GM21737 (cell line): ENCODE data around the gene APBB1IP.
"Not testable (repeated sequence)": the region's sequence is repeated elsewhere in the genome, so short reads cannot be mapped to it uniquely, and the experiment has no call there.

Source experiments
- ATAC-seq: cut with Tn5 transposase; IDR thresholded peaks from one replicate; pipeline ENCODE4 v1.9.1; 2021; ENCODE audit warnings: mild to moderate bottlenecking, moderate library complexity; ENCODE audit not compliant: unreplicated experiment

Gene APBB1IP

DNA sequence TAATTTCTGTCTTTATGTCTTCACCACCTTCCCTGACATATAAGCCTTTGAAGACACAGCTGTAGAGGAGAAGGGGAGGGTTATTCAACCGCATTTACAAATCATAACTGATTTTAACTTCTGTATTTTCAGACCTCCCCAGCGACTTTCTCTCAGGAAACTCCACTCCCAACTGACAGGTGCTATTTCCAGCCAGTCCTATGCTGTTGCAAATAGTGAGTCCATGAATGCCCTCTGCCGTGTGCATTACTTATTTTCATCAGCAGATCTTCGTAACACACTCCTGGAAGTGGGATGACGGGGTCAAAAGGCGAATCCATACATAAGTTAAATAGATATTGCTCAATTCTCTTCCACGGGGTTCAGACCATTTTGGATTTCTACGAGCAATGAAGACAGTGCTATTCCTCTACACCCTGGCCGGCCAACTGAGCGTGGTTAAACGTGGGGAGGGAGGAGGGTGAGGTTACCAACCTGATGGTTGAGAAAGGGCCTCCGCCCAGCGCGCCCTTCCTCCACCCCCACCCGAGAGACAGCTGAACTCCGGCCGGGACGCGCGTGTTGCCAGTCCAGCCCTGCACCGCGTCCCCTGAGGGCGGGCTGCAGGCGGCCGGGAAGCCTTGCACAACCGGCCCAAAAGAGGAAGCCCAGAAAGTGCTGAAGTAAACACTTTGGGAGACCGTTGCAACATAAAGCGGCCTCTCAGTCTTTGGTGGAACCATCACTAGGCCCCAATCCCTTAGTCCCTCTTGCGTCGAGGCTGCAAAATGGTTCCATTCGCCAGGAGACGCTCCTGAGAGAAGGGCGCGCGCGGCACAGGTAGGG is at the start of gene APBB1IP:
TSS of gene APBB1IP (plus strand) at position 705 of the 825 bp plus-strand sequence. CDS start 53,986 bp downstream, outside the sequence.
- peak; percentile 58 for ATAC-seq

DNA sequence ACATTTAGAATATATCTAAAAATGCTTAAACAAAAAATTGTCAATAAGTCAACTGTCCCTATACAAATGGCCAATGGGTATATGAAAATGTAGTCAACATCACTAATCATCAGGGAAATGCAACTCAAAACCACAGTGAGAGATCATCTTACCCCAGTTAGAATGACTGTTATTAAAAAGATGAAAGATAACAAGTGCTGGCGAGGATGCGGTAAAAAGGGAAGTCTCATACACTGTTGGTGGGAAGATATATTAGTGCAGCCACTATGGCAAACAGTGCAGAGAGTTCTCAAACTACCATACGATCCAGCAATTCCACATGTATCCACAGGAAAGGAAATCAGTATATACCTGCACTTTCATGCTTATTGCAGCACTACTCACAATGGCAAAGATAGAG is 48.6 kb upstream of the APBB1IP start:
- no peak for ATAC-seq

DNA sequence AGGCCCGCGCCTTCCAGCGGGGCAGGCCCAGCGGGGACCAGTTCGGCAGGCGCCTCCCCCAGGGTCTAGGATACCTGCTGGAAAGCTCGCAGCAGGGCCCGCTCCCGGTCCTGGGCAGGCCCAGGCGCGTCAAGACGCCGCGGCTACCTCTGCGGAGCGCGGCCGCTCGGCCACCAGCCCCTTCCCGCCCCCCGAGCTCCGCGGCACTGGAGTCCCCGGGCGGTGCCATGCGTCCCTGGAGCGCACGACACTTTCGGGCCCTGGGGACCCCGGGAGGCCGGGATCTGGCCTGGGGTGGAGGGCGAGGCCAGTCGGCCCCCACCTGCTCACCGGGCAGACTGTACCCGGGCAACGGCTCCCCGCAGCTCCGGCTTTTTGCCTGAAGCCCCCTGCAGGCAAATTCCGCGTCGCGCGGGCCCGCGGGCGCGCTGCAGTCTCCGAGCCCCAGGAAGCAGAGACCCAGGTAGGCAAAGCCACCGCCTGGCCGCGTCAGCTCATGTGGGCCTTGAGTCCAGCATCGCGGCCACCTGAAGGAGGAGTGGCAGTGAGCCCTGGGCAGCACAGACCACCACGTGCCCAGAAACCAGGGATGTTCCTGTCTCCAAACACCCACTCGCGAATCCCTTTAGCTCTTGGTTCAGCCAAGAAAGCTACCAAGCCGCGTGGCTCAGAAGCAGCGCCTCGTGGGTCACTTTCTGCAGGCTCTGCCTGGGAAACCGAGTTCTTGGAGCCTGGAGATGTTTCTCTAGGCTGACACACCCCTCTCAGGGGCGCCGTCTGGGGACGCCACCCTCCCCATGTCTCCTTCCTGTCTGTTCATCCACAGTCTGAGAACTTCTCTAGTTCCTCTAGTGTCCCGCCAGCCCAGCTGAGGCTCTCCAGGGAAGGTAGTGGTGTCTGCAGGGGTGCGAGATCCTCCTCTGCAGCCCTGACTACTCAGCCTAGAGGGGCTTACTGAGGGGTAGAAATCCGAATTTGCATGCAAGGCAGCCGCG is 46.1 kb upstream of the APBB1IP start:
- peak; percentile 62 for ATAC-seq

DNA sequence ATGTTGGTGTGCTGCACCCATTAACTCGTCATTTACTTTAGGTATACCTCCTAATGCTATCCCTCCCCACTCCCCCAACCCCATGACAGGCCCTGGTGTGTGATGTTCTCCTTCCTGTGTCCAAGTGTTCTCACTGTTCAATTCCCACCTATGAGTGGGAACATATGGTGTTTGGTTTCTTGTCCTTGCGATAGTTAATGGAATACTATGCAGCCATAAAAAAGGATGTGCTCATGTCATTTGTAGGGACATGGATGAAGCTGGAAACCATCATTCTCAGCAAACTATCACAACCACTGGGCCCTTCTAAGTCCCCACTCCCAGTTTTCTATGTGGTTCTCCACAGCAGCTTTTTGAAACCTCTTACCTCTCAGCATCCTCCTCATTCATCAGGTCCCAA is 39.8 kb upstream of the APBB1IP start:
- ATAC-seq = not testable (repeated sequence)

GRCh38 chr10:26407406-26407969 is 30.7 kb upstream of the APBB1IP start:
- ATAC-seq = no peak

DNA sequence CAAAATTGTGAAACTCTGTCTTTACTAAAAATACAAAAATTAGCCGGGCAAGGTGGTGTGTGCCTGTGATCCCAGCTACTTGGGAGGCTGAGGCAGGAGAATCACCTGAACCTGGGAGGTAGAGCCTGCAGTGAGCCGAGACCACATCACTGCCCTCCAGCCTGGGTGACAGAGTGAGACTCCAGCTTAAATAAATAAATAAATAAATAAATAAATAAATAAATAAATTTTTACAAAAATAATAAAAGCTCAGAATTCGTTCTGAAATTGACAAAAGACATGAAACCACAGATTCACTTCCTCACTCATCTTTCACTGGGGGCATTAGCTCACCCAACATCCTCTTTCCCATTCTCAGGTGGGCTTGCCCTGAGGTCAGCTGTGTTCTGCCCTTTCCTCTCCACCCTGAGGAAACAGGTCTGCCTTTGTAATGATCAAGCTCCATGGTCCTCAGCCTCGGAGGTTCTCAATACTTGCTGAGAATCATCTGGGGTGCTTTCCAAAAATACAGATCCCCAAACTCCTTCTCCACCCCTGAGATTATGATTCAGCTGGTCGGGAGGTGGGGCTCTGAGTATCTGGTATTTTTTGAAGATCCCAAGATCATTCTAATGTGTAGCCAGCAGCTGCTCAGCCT is 29.2 kb upstream of the APBB1IP start:
- no peak for ATAC-seq

DNA sequence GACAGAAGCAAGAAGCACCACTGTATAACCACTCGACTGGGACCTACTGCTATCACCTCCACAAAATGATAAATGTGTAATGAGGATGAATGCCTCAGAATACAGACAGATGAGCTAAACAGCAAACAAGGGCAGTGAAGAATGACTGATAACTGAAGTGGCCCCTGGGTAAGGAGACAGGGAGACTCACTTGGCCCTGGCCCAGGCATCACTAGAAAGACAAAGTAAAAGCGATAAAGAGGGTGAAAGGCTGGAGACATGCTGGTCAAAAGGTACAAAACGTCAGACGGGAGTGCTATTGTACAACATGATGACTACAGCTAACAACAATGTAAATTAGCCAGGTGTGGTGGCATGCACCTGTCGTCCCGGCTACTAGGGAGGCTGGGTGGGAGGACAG is 27.8 kb upstream of the APBB1IP start:
- ATAC-seq = no peak

DNA sequence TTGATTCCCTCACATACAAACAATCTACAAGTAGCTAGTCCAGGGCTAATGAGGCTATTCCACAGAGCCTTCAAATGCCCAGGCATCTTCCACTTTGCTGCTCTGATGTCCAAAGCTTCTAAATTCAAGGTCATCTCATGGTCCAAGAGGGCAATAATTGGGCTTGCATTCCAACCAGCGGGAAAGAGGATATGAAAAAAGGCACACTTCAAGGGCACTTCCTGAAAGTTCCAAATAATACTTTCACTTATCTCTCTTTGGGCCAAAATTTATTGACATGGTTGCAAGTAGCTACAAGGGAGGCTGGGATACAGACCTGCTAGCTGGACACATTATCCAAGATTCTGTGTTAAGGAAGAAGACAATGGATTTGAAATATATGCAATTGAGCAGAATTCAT is 25.2 kb upstream of the APBB1IP start:
- ATAC-seq = no peak

- no peak for ATAC-seq
Measured at GRCh38 chr10:26413375-26413774, 24.8 kb upstream of the APBB1IP start.

DNA sequence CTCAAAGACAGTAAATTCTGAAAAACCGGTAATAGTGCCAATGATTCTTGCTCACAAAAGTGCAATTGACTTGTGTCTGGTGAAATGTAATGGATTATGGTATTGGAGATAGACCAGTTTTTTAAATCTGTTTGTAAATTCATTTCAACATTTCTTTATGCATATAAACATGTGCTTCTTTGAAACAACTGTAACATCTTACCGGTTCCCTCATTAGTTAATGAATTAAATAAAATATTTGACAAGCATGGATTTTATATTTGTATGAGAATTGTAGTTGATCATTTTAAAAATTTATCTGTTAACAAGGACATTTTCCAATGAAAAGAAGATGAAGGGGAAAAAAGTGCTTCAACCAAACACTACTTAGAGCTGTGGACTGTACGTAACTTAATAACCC is 21.0 kb upstream of the APBB1IP start:
- no peak for ATAC-seq

GRCh38 chr10:26422977-26423376 is 15.2 kb upstream of the APBB1IP start:
- no peak for ATAC-seq

DNA sequence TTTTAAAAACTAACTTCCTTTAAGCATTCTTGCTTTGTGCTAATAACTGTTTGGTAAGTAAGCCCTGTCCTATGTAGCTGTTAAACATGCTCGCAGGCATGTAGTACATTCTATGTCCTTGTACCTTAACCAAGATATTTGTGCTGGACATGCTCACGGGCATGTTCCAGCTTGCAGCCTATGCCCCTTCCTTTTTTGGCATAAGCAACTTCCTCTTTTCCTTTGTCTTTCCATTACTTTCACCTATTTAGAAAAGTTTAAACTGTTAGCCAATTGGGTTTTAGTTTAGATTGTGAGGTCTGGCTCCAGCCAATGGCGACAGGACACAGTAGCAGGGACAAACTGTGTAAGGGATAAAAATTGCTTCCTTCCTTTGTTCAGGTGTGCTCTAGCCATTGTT is 14.4 kb upstream of the APBB1IP start:
- ATAC-seq = no peak

- ATAC-seq = peak; percentile 88
Measured at GRCh38 chr10:26430641-26431163, 7.4 kb upstream of the APBB1IP start.

GRCh38 chr10:26432938-26433337 is 5.2 kb upstream of the APBB1IP start:
- no peak for ATAC-seq

- ATAC-seq = no peak
Measured at GRCh38 chr10:26435852-26436251, 2.3 kb upstream of the APBB1IP start.

- ATAC-seq = no peak
Measured at GRCh38 chr10:26436848-26437247, 1.3 kb upstream of the APBB1IP start.

- no peak for ATAC-seq
Measured at GRCh38 chr10:26438534-26439341, 597 bp downstream of the APBB1IP start.

DNA sequence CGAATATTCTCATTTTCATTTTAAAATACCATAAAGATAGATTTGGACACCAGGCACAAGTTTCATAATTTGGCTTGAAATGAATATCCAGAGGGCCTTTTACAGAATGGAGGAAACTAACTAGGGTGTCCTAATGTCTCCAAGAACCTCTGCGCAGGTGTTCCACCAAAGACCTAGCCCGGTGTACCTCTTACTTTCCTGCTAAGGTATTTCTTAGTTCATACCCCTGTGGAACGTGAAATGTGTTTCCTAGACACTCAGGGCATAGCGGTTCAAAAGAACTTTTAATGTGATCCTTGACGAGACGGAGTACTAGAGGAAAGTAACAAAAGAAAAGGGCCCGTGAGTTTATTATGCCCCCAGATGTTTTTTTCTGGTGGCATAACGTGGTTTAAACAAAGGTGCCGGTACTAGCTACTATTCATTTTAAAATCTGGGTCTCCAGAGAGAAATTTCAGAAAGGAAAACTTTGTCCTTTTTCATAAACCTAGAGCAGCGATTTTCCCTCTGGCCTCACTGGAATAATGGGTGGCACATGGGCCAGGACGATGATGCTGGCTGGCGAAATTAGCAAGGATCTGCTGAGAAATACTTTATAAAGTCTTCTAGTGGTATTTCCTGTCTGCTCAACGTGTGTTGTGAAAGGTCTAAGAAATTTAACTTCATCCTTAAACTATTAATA is 1.4 kb downstream of the APBB1IP start:
- no peak for ATAC-seq

- ATAC-seq = no peak
Measured at GRCh38 chr10:26440088-26440470, 1.9 kb downstream of the APBB1IP start.
